Ishikawa (cell line): ENCODE results near the gene CDHR5.

Experiments
- CEBPB ChIP-seq: IDR thresholded peaks from 2 replicates; pipeline ENCODE4 v1.6.1; 2012
- CREB1 ChIP-seq: IDR thresholded peaks from 2 replicates; pipeline ENCODE4 v1.6.1; 2012; ENCODE audit warnings: low read depth
- EGR1 ChIP-seq: IDR thresholded peaks from 2 replicates; pipeline ENCODE4 v1.6.1; 2012
- EP300 ChIP-seq: IDR thresholded peaks from 2 replicates; pipeline ENCODE4 v1.6.1; 2012; ENCODE audit warnings: borderline replicate concordance
- FOXM1 ChIP-seq: IDR thresholded peaks from 2 replicates; pipeline ENCODE4 v1.6.1; 2012; ENCODE audit warnings: low read depth, borderline replicate concordance
- NFIC ChIP-seq: IDR thresholded peaks from 2 replicates; pipeline ENCODE4 v1.6.1; 2012
- RAD21 ChIP-seq: IDR thresholded peaks from 2 replicates; pipeline ENCODE4 v1.6.1; 2012; ENCODE audit warnings: low read depth
- TAF1 ChIP-seq: IDR thresholded peaks from 2 replicates; pipeline ENCODE4 v1.6.1; 2012; ENCODE audit warnings: low read depth, mild to moderate bottlenecking
- TCF12 ChIP-seq: IDR thresholded peaks from 2 replicates; pipeline ENCODE4 v1.6.1; 2012; ENCODE audit warnings: low read depth
- TEAD4 ChIP-seq: IDR thresholded peaks from 2 replicates; pipeline ENCODE4 v1.6.1; 2012
- YY1 ChIP-seq: IDR thresholded peaks from 2 replicates; pipeline ENCODE4 v1.6.1; 2012; ENCODE audit warnings: low read depth
- ZBTB7A ChIP-seq: IDR thresholded peaks from 2 replicates; pipeline ENCODE4 v1.6.1; 2012; ENCODE audit warnings: low read depth
- TF ChIP-seq, protein P1 (sequence below): IDR thresholded peaks from 2 replicates; pipeline ENCODE4 v1.6.1; 2012; ENCODE audit warnings: low read depth, mild to moderate bottlenecking
- TF ChIP-seq, protein P2 (sequence below): IDR thresholded peaks from 2 replicates; pipeline ENCODE4 v1.6.1; 2012
- TF ChIP-seq, protein P3 (sequence below): IDR thresholded peaks from 2 replicates; pipeline ENCODE4 v1.6.1; 2012

Gene CDHR5

DNA sequence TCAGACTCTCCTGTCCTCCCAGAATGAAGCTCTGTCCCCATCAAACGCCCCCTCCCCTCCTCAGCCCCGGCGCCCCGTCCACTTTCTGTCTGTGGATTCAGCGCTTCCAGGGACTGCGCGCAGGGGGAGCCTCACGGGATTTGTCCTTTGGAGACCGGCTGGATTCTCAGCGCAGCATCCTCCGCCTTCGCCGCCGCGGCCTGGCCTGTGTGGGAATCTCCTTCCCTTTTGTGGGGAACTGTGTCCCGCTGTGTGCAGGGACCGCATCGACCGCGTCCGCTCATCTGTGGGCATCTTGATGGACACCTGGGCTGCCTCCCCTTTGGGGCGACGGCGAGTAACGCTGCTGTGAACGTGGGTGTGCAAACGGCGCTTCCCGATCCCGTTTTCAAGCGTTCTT, 3.3 kb upstream of the CDHR5 start:
- no peak for TF ChIP-seq TEAD4
- no peak for TF ChIP-seq CEBPB
- no peak for TF ChIP-seq YY1
- TF ChIP-seq FOXM1: no peak
- no peak for TF ChIP-seq NFIC
- TF ChIP-seq, protein P1, sequence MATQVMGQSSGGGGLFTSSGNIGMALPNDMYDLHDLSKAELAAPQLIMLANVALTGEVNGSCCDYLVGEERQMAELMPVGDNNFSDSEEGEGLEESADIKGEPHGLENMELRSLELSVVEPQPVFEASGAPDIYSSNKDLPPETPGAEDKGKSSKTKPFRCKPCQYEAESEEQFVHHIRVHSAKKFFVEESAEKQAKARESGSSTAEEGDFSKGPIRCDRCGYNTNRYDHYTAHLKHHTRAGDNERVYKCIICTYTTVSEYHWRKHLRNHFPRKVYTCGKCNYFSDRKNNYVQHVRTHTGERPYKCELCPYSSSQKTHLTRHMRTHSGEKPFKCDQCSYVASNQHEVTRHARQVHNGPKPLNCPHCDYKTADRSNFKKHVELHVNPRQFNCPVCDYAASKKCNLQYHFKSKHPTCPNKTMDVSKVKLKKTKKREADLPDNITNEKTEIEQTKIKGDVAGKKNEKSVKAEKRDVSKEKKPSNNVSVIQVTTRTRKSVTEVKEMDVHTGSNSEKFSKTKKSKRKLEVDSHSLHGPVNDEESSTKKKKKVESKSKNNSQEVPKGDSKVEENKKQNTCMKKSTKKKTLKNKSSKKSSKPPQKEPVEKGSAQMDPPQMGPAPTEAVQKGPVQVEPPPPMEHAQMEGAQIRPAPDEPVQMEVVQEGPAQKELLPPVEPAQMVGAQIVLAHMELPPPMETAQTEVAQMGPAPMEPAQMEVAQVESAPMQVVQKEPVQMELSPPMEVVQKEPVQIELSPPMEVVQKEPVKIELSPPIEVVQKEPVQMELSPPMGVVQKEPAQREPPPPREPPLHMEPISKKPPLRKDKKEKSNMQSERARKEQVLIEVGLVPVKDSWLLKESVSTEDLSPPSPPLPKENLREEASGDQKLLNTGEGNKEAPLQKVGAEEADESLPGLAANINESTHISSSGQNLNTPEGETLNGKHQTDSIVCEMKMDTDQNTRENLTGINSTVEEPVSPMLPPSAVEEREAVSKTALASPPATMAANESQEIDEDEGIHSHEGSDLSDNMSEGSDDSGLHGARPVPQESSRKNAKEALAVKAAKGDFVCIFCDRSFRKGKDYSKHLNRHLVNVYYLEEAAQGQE: no peak
- no peak for TF ChIP-seq TAF1
- TF ChIP-seq TCF12: no peak
- TF ChIP-seq, protein P2, sequence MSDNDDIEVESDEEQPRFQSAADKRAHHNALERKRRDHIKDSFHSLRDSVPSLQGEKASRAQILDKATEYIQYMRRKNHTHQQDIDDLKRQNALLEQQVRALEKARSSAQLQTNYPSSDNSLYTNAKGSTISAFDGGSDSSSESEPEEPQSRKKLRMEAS: no peak
- no peak for TF ChIP-seq EP300
- no peak for TF ChIP-seq EGR1
- TF ChIP-seq, protein P3, sequence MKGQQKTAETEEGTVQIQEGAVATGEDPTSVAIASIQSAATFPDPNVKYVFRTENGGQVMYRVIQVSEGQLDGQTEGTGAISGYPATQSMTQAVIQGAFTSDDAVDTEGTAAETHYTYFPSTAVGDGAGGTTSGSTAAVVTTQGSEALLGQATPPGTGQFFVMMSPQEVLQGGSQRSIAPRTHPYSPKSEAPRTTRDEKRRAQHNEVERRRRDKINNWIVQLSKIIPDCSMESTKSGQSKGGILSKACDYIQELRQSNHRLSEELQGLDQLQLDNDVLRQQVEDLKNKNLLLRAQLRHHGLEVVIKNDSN: no peak
- no peak for TF ChIP-seq ZBTB7A
- no peak for TF ChIP-seq CREB1
- no peak for TF ChIP-seq RAD21

DNA sequence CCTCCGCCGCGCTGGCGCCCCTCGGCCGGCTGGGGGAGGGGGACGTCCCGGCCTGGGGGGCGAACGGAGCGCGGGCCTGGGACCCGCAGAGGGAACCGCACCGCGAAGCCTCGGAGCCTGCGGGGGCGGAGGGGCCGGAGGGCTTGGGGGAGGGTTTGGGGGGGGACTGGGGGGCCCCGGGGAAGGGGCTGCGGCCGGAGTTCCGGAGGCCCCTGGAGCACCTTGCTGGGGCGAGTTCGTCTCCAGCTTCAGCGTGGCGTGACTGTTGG, 2.5 kb upstream of the CDHR5 start:
- TF ChIP-seq, protein P1: no peak
- TF ChIP-seq YY1 (no peak), CEBPB (no peak), FOXM1 (no peak), TAF1 (no peak), TCF12 (no peak), TEAD4 (no peak), CREB1 (no peak)
- TF ChIP-seq, protein P2: no peak

DNA sequence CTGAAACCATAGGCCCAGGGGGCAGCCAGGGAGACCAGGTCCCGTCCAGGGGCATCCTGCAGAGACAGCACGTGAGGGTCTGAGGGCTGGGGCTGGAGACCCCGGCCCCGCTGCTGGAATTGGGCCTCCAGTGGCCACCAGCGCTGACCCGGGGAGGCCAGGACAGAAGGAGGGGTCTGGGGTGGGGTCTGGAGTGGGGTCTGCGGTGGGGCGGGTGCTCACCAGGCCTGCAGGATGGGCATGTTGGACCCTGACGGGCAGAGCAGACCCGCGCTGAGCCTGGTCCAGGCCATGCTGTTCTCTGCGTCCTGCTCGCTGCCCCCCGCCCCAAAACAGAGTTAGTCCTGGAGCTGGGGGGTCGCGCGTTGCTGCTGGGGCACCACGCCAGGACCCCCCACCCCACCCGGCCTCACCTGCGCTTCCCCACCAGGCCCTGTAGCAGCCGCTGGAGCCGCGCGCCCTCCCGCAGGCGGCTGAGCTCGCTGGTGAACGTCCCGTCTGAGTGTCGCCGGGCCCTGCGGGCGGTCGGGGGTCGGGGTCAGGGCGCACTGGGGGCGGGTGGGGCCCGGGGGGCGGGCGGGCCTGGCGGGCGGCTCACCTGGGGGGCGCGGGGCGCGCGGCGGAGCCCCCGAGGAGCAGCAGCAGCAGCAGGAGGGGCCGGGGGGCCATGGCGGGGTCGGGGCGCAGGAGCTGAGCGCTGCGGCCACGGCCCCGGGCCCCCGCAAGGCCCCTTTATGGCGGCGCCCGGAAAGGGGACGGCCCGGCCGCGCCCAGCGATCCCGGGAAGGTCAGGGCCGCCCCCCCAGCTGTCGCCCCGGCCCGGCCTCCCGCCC, 1.9 kb upstream of the CDHR5 start, which contains the start of gene SCT:
SCT (minus strand) TSS at position 707 of the 833 bp plus-strand sequence; CDS start at position 669, 38 bp downstream.
- no peak for TF ChIP-seq EGR1
- TF ChIP-seq TEAD4: no peak
- no peak for TF ChIP-seq NFIC
- TF ChIP-seq, protein P2: no peak
- TF ChIP-seq FOXM1: no peak
- no peak for TF ChIP-seq TCF12
- TF ChIP-seq ZBTB7A: no peak
- TF ChIP-seq RAD21: no peak
- no peak for TF ChIP-seq CEBPB
- TF ChIP-seq EP300: no peak

DNA sequence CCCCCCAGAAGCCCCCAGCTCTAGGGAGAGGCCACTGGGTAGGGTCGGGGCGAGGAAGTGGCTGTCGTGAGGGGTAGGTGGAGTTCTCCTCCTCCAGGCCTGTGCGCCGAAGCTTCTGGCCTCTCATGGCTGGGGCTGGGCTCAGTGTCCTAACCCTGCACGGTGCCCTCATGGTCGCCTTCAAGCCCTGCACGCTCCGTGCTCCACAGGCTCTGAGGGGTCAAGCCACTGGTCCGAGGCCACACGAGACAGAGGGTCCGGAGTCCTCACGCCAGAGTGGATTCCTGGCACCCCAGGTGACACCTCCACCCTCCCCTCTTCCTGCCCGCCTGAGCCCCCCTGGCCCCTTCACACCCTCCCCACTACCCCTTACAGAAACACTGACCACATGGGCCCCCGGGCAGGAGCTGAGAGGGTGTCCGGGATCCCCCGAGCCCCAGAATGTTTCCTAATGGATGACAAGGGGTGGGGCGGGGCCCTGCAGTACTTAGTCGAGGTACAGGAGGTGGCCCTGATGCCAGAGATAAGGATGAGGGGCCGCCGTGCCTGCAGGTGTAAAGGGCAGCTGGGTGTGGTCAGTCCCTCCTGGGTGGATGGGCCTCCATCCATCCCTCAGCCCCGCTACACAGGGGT, 997 bp upstream of the CDHR5 start:
- TF ChIP-seq TAF1 (no peak), FOXM1 (no peak)

DNA sequence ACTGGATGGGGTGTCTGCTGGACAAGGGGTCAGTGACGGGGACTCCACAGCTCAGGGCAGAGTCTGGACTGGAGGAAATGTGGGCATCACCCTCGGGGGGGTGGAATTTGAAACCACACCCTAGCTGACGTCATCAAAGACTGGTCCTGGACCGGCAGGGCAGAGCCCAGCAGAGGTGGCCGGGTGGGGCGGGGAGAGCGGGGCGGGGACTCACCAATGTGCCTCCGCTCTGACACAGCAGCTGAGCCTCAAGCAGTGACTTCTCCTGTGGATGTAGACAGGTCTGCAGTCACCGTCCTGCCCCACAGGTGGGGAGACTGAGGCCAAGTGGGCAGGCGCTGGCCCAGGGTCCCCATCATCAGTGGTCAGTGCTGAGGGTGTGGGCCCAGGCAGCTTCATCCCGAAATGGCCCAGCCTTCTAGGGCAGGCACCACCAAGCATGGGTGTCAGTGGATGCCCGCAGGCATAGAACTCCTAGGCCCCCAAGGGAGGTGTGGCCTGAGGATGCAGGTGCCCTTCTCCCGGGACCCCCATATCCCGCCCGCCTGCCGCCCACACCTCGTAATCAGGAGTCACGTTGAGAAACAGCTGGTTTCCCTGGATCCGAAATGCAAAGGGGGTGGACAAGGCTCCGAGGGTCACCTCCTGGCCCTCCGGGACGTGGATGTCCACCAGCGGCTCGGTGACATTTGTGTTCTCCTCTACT, 603 bp downstream of the CDHR5 start:
- TF ChIP-seq NFIC: no peak
- no peak for TF ChIP-seq TAF1
- TF ChIP-seq YY1: no peak
- TF ChIP-seq EP300: no peak
- no peak for TF ChIP-seq FOXM1

DNA sequence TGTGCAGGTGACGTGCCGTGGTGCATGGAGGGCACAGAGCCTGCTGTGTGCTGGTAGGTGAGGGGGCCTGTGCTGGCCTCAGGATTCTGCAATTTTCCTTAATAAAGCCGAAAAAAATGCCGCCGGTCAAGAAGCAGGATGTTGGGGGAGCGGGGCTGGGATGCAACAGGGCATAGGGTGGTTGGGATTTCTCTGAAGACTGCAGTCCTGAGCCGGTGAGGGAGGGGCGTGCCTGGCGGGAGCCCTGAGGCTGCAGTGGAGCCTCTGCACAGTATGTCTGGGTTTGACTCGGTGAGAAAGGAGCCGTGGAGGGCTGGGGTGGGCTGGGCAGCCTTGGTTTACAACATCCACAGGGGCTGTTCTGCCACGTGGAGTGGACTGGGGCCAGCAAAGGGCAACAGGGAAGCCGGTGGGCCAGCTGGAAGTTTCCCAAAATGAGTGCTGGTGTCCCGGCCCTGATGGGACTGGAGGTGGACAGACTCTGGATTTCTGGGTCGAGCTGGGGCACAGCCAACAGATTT, 1.3 kb downstream of the CDHR5 start:
- TF ChIP-seq TEAD4 (no peak), CEBPB (no peak), NFIC (no peak), TCF12 (no peak), YY1 (no peak), FOXM1 (no peak), CREB1 (no peak), EP300 (no peak), EGR1 (no peak), TAF1 (no peak), ZBTB7A (no peak), RAD21 (no peak)
- TF ChIP-seq, protein P3: no peak
- TF ChIP-seq, protein P1: no peak
- TF ChIP-seq, protein P2: no peak
